GM19023 (cell line): ENCODE measurements around the gene CFAP210.
"Not testable (repeated sequence)": the region's sequence is repeated elsewhere in the genome, so short reads cannot be mapped to it uniquely, and the experiment has no call there.

ENCODE experiments used
- ATAC-seq: cut with Tn5 transposase; IDR thresholded peaks from one replicate; pipeline ENCODE4 v1.9.1; 2021; ENCODE audit warnings: mild to moderate bottlenecking, moderate library complexity; ENCODE audit not compliant: unreplicated experiment

The CFAP210 gene

DNA sequence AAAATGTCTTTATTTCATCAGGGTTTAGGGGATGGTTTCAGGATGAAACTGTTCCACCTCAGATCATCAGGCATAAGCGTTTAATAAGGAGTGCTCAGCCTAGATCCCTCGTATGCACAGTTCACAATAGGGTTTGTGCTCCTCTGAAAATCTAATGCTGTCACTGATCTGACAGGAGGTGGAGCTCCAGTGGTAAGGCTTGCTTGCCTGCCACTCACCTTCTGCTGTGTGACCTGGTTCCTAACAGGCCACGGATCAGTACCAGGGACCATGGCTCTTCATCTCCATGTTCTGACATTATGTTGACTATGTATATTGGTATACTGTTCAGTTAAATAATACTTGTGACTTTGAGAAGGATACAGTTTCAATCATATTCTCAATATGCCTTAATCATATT, 68.4 kb downstream of the CFAP210 start:
- no peak for ATAC-seq

DNA sequence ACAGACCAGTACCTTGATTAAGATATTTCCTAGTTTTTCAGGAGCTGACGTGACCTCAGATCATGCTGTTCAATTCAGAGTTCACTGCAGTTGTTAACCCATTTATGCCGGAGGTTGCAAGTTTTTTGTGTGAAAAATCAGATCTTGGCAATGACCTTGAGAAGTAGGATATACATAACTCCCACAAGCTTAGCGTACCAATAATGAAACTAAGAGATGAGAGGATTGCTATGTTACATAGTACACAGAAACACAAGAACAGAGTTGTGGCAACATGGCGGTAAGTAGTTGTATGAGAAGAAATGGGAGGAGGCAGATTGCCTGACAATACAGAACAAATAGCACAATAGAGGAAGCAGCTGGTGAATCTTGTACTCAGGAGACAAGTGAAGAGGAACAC, 71.0 kb downstream of the CFAP210 start:
- no peak for ATAC-seq

DNA sequence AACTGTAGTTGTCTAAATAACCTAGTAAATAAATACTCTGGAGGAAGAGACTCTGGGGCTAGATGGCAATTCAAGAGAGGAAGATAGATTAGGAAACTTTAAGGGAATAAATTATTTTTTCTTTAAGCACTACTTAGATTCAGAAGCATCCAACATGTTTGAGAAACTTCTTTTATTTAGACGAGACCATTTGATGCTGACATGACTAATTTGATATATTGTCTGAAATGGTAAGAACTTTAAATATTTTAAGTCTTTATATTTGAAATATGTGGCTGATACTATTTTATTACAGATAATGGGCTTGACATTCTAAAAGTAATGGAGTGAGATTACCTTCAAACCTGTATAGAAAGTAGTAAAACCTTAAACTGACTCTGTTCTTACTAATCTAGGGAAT, 73.7 kb downstream of the CFAP210 start:
- no peak for ATAC-seq

DNA sequence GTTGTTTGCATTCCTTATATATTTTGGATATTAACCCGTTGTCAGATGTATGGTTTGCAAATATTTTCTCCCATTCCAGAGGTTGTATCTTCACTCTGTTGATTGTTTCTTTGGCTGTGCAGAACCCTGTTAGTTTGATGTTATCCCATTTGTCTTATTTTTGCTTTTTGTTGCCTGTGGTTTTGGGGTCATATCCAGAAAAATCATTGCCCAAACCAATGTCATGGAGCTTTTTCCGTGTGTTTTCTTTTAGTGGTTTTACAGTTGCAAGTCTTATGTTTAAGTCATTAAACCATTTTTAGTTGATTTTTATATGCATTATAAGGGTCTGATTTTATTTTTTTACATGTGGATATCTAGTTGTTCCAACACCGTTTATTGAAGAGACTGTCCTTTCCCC, 74.3 kb downstream of the CFAP210 start:
- no peak for ATAC-seq

DNA sequence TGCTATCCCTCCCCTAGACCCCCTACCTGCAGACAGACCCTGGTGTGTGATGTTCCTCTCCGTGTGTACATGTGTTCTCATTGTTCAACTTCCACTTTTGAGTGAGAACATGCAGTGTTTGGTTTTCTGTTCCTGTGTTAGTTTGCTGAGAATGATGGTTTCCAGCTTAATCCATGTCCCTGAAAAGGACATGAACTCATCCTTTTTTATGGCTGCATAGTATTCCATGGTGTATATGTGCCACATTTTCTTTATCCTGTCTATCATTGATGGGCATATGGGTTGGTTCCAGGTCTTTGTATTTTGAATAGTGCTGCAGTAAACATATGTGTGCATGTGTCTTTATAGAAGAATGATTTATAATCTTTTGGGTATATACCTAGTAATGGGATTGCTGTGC, 78.2 kb downstream of the CFAP210 start:
- ATAC-seq = not testable (repeated sequence)

DNA sequence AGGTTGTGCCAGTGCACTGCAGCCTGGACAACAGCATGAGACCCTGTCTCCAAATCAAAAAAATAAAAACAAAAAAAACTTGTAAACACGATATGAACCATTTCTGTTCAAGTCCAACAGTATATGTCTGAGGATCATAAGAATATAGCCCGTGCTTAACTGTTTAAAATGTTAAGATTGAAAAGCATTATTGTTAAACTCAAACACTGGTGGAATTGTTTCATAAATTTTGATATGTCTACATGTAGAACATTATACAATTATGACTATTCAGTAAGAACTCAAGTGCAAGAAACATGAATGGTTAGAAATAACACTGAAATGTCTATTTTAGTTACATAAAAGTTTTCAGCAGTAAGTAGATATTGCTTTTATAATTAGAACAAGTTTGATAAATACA, 80.3 kb downstream of the CFAP210 start:
- no peak for ATAC-seq

DNA sequence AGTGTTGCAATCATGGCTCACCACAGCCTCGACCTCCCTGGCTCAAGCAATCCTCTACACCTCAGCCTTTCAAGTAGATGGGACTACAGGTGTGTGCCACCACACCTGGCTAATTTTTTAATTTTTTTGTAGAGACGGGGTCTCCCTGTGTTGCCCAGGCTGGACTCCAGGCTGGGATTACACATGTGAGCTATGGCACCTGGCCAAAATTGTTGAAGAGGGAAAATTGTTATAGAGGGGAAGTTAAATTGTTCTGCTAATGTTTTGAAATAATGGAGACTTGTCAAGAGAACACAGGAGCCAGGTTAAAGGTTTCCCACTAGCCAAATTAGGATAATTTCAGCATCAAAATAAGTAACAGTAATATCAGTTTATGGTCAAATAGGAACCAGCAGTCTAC, 84.9 kb downstream of the CFAP210 start:
- no peak for ATAC-seq

DNA sequence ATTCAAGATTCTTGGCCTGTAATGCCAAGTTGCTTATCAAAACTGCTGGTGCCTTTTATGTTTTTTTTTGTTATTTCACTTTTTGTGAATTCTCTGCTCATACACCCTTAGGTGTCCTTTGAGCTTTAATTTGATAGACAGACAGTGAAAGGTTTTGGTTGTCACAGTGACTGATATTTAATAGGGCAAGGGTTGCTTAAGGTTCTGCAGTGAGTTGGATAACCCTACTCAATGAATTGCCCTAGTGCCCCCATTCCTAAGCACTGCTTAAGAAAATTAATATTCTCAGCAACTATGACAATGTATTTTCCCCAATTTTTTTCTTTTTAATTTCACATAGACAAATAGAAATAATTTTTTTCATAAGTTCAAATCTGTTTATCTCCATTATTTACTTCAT, 94.6 kb downstream of the CFAP210 start:
- ATAC-seq = no peak

DNA sequence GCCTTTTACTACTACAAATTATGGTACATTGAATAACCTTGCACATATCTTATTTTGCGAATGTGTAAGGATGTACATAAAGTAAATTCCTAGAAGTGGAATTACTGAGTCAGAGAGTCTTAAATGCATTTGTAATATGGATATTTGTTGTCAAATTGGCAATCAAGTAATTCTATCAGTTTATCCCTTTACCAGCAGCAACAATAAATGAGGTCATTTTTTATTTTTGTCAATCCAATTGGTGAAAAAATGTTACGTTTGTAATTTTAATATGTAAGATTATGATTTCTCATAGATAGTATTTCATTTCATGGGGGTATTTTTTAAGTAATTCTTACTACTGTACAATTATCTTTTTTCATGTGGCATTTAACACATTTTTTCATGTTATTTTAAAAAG, 95.2 kb downstream of the CFAP210 start:
- no peak for ATAC-seq

DNA sequence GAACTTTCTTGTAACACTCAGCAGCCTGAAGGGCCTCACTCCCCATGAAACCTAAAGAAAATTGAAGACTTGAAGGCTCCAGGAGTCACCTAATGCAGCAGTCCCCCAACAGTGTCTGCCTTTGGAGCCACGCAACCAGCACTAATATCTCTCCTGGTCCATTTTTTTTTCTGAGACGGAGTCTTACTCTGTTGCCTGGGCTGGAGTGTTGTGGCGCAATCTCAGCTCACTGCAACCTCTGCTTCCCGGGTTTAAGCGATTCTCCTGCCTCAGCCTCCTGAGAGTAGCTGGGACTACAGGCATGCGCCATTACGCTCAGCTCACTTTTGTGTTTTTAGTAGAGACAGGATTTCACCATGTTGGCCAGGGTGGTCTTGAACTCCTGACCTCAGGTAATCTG, 97.7 kb downstream of the CFAP210 start:
- ATAC-seq = not testable (repeated sequence)
